Measurements from ENCODE around the gene PRPF18. TPM values are rescaled to one million over a fixed set of nuclear protein-coding genes. Genes with fewer than 3 reads are reported as not detected.
"Not testable (repeated sequence)": the region's sequence is repeated elsewhere in the genome, so short reads cannot be mapped to it uniquely, and the experiment has no call there.

PRPF18 gene, protein sequence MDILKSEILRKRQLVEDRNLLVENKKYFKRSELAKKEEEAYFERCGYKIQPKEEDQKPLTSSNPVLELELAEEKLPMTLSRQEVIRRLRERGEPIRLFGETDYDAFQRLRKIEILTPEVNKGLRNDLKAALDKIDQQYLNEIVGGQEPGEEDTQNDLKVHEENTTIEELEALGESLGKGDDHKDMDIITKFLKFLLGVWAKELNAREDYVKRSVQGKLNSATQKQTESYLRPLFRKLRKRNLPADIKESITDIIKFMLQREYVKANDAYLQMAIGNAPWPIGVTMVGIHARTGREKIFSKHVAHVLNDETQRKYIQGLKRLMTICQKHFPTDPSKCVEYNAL
- 25.8 TPM for total RNA-seq

DNA sequence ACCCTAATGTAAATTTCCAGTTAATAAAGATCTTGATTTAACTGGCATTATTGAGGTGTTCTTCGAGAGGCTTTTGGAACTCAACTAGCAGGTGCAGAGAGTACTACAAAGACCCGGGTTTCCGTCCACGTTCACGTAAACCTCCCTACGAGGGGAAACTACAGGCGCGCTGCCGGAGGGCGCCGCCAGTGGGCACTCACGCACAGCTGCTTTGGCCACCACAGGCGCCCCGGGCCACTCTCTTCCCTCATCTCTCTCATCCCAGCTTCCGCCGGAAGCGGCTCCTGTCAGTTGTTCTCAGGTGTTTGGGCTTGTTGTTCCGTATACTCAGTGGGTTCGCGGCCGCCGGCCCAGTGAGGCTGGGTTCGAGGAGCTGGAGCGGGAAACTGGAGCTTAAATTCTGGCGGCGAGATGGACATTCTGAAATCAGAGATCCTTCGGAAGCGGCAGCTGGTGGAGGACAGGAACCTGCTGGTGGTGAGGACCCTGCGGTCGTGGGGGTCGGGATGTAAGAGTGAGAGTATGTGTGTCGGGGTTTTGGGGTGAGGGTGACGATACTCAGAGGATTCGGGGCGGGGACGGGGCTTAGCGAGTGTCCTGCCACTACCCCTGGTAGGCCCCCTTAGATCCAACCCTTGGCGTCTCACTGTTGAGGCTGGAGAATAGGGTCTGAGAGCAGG, at the start of gene PRPF18:
PRPF18 (plus strand) TSS at position 290 of the 680 bp plus-strand sequence; CDS start at position 412, 122 bp downstream.
- Histone ChIP-seq H3K27me3 (no peaks in the 10 kb centered on the region), H3K4me3 (peak within 1 kb of the TSS; percentile 72 to 90), H3K4me1 (peaks cover 33% of the 10 kb centered on the region), H3K9me3 (no peaks in the 10 kb centered on the region), H3K36me3 (no peaks in the 10 kb centered on the region), H3K27ac (peak within 1 kb of the TSS; percentile 41)
- peak; percentile 73 to 94 for TF ChIP-seq POLR2AphosphoS5 (IDR thresholded peaks at IDR 0.05; ENCODE audit: insufficient read depth in 1 of 2, low read depth in 1 of 2)
- no peak for TF ChIP-seq POLR2A (IDR thresholded peaks at IDR 0.05)
- TF ChIP-seq, protein P1, sequence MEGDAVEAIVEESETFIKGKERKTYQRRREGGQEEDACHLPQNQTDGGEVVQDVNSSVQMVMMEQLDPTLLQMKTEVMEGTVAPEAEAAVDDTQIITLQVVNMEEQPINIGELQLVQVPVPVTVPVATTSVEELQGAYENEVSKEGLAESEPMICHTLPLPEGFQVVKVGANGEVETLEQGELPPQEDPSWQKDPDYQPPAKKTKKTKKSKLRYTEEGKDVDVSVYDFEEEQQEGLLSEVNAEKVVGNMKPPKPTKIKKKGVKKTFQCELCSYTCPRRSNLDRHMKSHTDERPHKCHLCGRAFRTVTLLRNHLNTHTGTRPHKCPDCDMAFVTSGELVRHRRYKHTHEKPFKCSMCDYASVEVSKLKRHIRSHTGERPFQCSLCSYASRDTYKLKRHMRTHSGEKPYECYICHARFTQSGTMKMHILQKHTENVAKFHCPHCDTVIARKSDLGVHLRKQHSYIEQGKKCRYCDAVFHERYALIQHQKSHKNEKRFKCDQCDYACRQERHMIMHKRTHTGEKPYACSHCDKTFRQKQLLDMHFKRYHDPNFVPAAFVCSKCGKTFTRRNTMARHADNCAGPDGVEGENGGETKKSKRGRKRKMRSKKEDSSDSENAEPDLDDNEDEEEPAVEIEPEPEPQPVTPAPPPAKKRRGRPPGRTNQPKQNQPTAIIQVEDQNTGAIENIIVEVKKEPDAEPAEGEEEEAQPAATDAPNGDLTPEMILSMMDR (IDR thresholded peaks at IDR 0.05), result peak; percentile 70 to 97 (median 89)
- intact Hi-C loops (cut with DNase I), result no loop called here
- no peak for DNase-seq (ENCODE audit: extremely low spot score in 2 of 2)

DNA sequence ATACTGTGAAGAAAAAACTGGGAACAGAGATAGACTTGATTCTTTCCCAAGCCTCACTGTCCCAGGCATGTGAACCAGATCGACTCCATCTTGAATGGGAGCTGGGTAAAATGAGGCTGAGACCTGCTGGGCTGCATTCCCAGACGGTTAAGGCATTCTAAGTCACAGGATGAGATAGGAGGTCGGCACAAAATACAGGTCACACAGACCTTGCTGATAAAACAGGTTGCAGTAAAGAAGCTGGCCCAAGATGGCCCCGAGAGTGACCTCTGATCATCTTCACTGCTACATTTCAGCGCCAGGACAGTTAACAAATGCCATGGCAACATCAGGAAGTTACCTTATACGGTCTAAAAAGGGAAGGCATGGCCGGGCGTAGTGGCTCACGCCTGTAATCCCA, 48.8 kb upstream of the PRPF18 start:
- H3K9me3 ChIP-seq; intact Hi-C loops (cut with DNase I); H3K27me3 ChIP-seq: not testable (repeated sequence)

DNA sequence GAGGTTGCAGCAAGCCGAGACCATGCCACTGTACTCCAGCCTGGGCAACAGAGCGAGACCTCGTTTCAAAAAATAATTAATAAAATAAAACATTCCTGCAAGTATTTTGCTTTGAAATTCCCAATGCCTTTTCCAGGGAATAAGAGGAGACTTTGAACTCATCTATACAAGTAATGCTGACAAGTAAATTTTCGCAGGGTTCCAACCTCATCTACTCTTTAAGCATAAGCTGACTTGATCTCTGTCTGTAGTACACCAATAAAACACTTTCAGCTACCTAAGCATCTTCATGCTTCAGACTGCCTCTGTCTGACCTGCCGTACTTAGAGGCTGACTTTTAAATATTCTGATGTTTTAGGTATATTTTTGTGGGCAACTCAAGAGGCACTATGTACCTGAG, 44.2 kb upstream of the PRPF18 start:
- H3K36me3 ChIP-seq, result no peaks in the 10 kb centered on the region
- H3K27ac ChIP-seq, result no peak overlapping the region
- H3K27me3 ChIP-seq, result no peaks in the 10 kb centered on the region
- intact Hi-C loops (cut with DNase I), result no loop called here
- H3K9me3 ChIP-seq, result no peaks in the 10 kb centered on the region
- no peaks in the 10 kb centered on the region for H3K4me1 ChIP-seq
- no peak overlapping the region for H3K4me3 ChIP-seq
- no peak for DNase-seq (ENCODE audit: extremely low spot score in 2 of 2)
- TF ChIP-seq POLR2AphosphoS5 (IDR thresholded peaks at IDR 0.05; ENCODE audit: insufficient read depth in 1 of 2, low read depth in 1 of 2) (no peak), POLR2A (IDR thresholded peaks at IDR 0.05) (no peak)
- TF ChIP-seq, protein P1 (IDR thresholded peaks at IDR 0.05), result no peak

More for the DNA sequence above, 48.8 kb upstream of the PRPF18 start:
- H3K36me3 ChIP-seq; H3K4me1 ChIP-seq; DNase-seq (ENCODE audit: extremely low spot score in 2 of 2); H3K4me3 ChIP-seq; H3K27ac ChIP-seq: not testable (repeated sequence)

DNA sequence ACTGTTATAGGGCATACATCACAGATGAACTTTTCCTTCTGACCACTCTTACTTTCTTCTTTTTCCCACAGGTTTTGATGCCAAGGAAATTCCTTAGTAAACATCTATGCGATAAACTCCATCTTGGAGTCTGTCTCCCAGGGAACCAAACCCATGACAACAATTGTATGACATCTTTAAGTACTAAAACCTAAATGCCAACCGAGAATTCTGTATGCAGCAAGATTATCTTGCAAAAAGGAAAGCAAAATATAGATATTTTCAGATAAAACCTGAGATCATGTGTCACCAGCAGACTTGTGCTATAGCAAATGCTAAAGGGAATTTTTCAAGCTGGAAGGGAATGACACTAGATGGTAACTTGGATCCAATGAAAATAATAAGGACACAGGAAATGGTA, 36.0 kb upstream of the PRPF18 start:
- DNase-seq (ENCODE audit: extremely low spot score in 2 of 2), result no peak
- Histone ChIP-seq H3K27me3 (no peaks in the 10 kb centered on the region), H3K4me1 (no peaks in the 10 kb centered on the region), H3K27ac (no peak overlapping the region), H3K36me3 (no peaks in the 10 kb centered on the region), H3K9me3 (no peaks in the 10 kb centered on the region), H3K4me3 (no peak overlapping the region)
- intact Hi-C loops (cut with DNase I), result no loop called here
- TF ChIP-seq POLR2AphosphoS5 (IDR thresholded peaks at IDR 0.05; ENCODE audit: insufficient read depth in 1 of 2, low read depth in 1 of 2) (no peak), POLR2A (IDR thresholded peaks at IDR 0.05) (no peak)
- TF ChIP-seq, protein P1 (IDR thresholded peaks at IDR 0.05), result no peak

DNA sequence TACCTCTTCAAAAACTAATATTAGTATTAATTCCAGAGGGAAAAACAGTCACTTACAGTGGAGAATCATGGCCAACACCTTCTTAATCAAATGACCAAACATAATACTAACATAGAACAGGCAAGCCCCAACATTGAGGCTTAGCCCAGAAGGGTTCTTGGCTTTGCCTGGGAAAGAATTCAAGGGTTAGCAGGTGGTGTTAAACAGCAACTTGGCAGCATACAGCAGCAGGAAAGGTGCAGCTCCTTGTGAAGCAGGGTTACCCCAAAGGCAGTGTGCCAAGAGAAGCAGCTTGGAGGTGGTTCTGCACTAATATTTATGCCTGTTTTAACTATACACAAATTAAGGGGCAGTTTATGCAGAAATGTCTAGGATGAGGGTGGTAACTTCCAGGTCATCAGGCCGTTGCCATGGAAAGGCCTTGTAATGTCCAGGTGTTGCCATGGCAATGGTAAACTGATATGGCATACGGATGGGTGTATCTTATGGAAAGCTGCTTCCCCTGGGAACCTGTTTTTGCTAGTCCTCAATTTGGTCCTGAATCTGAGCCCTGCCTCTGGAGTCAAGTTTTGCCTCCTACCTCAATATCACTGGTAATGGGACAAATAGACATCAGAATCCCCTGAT, 30.8 kb upstream of the PRPF18 start:
- DNase-seq (ENCODE audit: extremely low spot score in 2 of 2), result no peak
- H3K9me3 ChIP-seq, result no peaks in the 10 kb centered on the region
- intact Hi-C loops (cut with DNase I), result no loop called here
- no peak overlapping the region for H3K27ac ChIP-seq
- H3K36me3 ChIP-seq, result no peaks in the 10 kb centered on the region
- H3K4me1 ChIP-seq, result no peaks in the 10 kb centered on the region
- TF ChIP-seq POLR2A (IDR thresholded peaks at IDR 0.05) (no peak), POLR2AphosphoS5 (IDR thresholded peaks at IDR 0.05; ENCODE audit: insufficient read depth in 1 of 2, low read depth in 1 of 2) (no peak)
- TF ChIP-seq, protein P1 (IDR thresholded peaks at IDR 0.05), result no peak
- no peak overlapping the region for H3K4me3 ChIP-seq
- no peaks in the 10 kb centered on the region for H3K27me3 ChIP-seq

Data from vagina (tissue), 2 donors.